Measurements from ENCODE around the gene CFAP221. TPM values are rescaled to one million over a fixed set of nuclear protein-coding genes. Genes with fewer than 3 reads are reported as not detected.

The CFAP221 gene
- total RNA-seq, 1 experiment from 2014 or later: 10.0 TPM

- Mint-ChIP-seq H3K27ac (ENCODE audit: unreplicated experiment) (no peak overlapping the region), H3K9me3 (ENCODE audit: low read depth, unreplicated experiment) (no peaks in the 10 kb centered on the region), H3K4me1 (ENCODE audit: low read depth, unreplicated experiment) (no peaks in the 10 kb centered on the region), H3K4me3 (ENCODE audit: low read depth, unreplicated experiment) (no peak overlapping the region), H3K27me3 (ENCODE audit: unreplicated experiment) (no peaks in the 10 kb centered on the region), H3K36me3 (ENCODE audit: insufficient read depth, unreplicated experiment) (no peaks in the 10 kb centered on the region)
- no peak for DNase-seq
- intact Hi-C loops (cut with micrococcal nuclease; ENCODE audit: unreplicated experiment): no loop called here
- BruUV-seq (replicated peaks): no TSS peak
- no peak for TF ChIP-seq CTCF (IDR thresholded peaks at IDR 0.05; ENCODE audit: unreplicated experiment)
- CTCF ChIA-PET: no interaction called here
These were observed 127.5 kb downstream of the CFAP221 start for GRCh38 chr2:119671752-119672151.

GRCh38 chr2:119672161-119672862 lies 128.1 kb downstream of the CFAP221 start:
- Mint-ChIP-seq H3K36me3 (ENCODE audit: insufficient read depth, unreplicated experiment) (no peaks in the 10 kb centered on the region), H3K27ac (ENCODE audit: unreplicated experiment) (no peak overlapping the region), H3K9me3 (ENCODE audit: low read depth, unreplicated experiment) (no peaks in the 10 kb centered on the region), H3K4me3 (ENCODE audit: low read depth, unreplicated experiment) (no peak overlapping the region), H3K4me1 (ENCODE audit: low read depth, unreplicated experiment) (no peaks in the 10 kb centered on the region), H3K27me3 (ENCODE audit: unreplicated experiment) (no peaks in the 10 kb centered on the region)
- CTCF ChIA-PET: no interaction called here
- no TSS peak for BruUV-seq (replicated peaks)
- intact Hi-C loops (cut with micrococcal nuclease; ENCODE audit: unreplicated experiment): no loop called here
- TF ChIP-seq CTCF (IDR thresholded peaks at IDR 0.05; ENCODE audit: unreplicated experiment): no peak
- no peak for DNase-seq

GRCh38 chr2:119673796-119674195 lies 129.5 kb downstream of the CFAP221 start:
- Mint-ChIP-seq H3K9me3 (ENCODE audit: low read depth, unreplicated experiment) (no peaks in the 10 kb centered on the region), H3K36me3 (ENCODE audit: insufficient read depth, unreplicated experiment) (peaks cover 11% of the 10 kb centered on the region), H3K4me1 (ENCODE audit: low read depth, unreplicated experiment) (peaks cover 11% of the 10 kb centered on the region), H3K4me3 (ENCODE audit: low read depth, unreplicated experiment) (no peak overlapping the region), H3K27ac (ENCODE audit: unreplicated experiment) (no peak overlapping the region), H3K27me3 (ENCODE audit: unreplicated experiment) (no peaks in the 10 kb centered on the region)
- TF ChIP-seq CTCF (IDR thresholded peaks at IDR 0.05; ENCODE audit: unreplicated experiment): no peak
- no peak for DNase-seq
- no TSS peak for BruUV-seq (replicated peaks)
- CTCF ChIA-PET: no interaction called here
- intact Hi-C loops (cut with micrococcal nuclease; ENCODE audit: unreplicated experiment): no loop called here

- intact Hi-C loops (cut with micrococcal nuclease; ENCODE audit: unreplicated experiment): no loop called here
- H3K36me3 Mint-ChIP-seq (ENCODE audit: insufficient read depth, unreplicated experiment): peaks cover 22% of the 10 kb centered on the region
- BruUV-seq (replicated peaks): no TSS peak
- H3K4me1 Mint-ChIP-seq (ENCODE audit: low read depth, unreplicated experiment): peaks cover 15% of the 10 kb centered on the region
- TF ChIP-seq CTCF (IDR thresholded peaks at IDR 0.05; ENCODE audit: unreplicated experiment): no peak
- no peaks in the 10 kb centered on the region for H3K9me3 Mint-ChIP-seq (ENCODE audit: low read depth, unreplicated experiment)
- peak; percentile 26 for DNase-seq
- H3K4me3 Mint-ChIP-seq (ENCODE audit: low read depth, unreplicated experiment): no peak overlapping the region
- no peaks in the 10 kb centered on the region for H3K27me3 Mint-ChIP-seq (ENCODE audit: unreplicated experiment)
- CTCF ChIA-PET: interaction anchor here (0.5 to 0.9 kb wide), 2 partner anchors 11 to 348 kb away, joined by 3 read pairs; no protein-coding TSS in a partner anchor
- H3K27ac Mint-ChIP-seq (ENCODE audit: unreplicated experiment): no peak overlapping the region
These were observed 130.7 kb downstream of the CFAP221 start for GRCh38 chr2:119674711-119675500.

All from Calu3 (cell line).